H1 (cell line): ENCODE data around the gene ARHGEF7. TPM values are rescaled to one million over a fixed set of nuclear protein-coding genes. Genes with fewer than 3 reads are reported as not detected.

Source experiments
- CTCF ChIA-PET: fragments of 300-600 bp; sonication (Branson Sonifier 250); formaldehyde crosslinking; loops from one replicate; lab custom pipeline; 2021; ENCODE audit not compliant: partially characterized antibody; lab: Charles Lee
- POLR2A ChIA-PET: fragments of 300-600 bp; sonication (Branson Sonifier 250); formaldehyde crosslinking; loops from one replicate; lab custom pipeline; 2021; ENCODE audit warnings: inconsistent platforms; ENCODE audit not compliant: partially characterized antibody; lab: Charles Lee
- DNase-seq, 2 experiments: peaks; one replicate each; pipeline versions ENCODE4 v3.0.0 to v3.0.0-alpha.2; 2010 to 2022; ENCODE audit warnings: low spot score in 2 of 2, low read depth in 1 of 2, mixed read lengths in 1 of 2
- FAIRE-seq: peaks from 2 replicates; lab custom pipeline; 2011; peaks lifted over from hg19 to GRCh38; lab: Jason Lieb, UNC
- H2AFZ ChIP-seq: 2 replicates; pipeline ENCODE4 v1.8.1; 2012; ENCODE audit warnings: low read length, inconsistent platforms
- H2AK5ac ChIP-seq: 2 replicates; pipeline ENCODE4 v1.6.1; 2013; ENCODE audit warnings: low read depth, low read length
- H2BK120ac ChIP-seq: replicated peaks from 2 replicates; pipeline ENCODE3; 2013; ENCODE audit warnings: low read depth, low read length, inconsistent platforms
- H2BK12ac ChIP-seq: 2 replicates; pipeline ENCODE4 v1.6.1; 2013; ENCODE audit warnings: low read depth, low read length
- H2BK15ac ChIP-seq: 2 replicates; pipeline ENCODE4 v1.6.1; 2013; ENCODE audit warnings: low read length
- H2BK20ac ChIP-seq: 2 replicates; pipeline ENCODE4 v1.6.1; 2013; ENCODE audit warnings: low read length
- H2BK5ac ChIP-seq: 2 replicates; pipeline ENCODE4 v1.6.1; 2013; ENCODE audit warnings: low read depth, low read length
- H3K14ac ChIP-seq: 2 replicates; pipeline ENCODE4 v1.6.1; 2013; ENCODE audit warnings: inconsistent platforms; ENCODE audit not compliant: insufficient read length
- H3K18ac ChIP-seq: 2 replicates; pipeline ENCODE4 v1.6.1; 2013; ENCODE audit warnings: low read length; ENCODE audit errors: extremely low read depth
- H3K23ac ChIP-seq: 2 replicates; pipeline ENCODE4 v1.6.1; 2013; ENCODE audit warnings: inconsistent platforms; ENCODE audit not compliant: insufficient read length
- H3K23me2 ChIP-seq: 2 replicates; pipeline ENCODE4 v1.6.1; 2013; ENCODE audit warnings: low read depth, low read length
- H3K27ac ChIP-seq: 2 replicates; pipeline ENCODE4 v1.6.1; 2011; ENCODE audit warnings: low read depth, low read length, inconsistent platforms
- H3K27me3 ChIP-seq, 4 experiments: replicated peaks in 1 of 4; 1 replicate in 1 of 4; 2 replicates in 3 of 4; pipeline versions ENCODE4 v1.6.1 to v1.8.1; 2011 to 2013; ENCODE audit warnings: low read length in 3 of 4, mild to moderate bottlenecking in 3 of 4, inconsistent platforms in 2 of 4, mixed read lengths in 2 of 4, moderate library complexity in 1 of 4; ENCODE audit not compliant: control insufficient read depth in 3 of 4, insufficient read depth in 3 of 4; ENCODE audit errors: extremely low read depth in 1 of 4
- H3K36me3 ChIP-seq, 4 experiments: 2 replicates each; pipeline versions ENCODE4 v1.6.1 to v1.8.1; 2011 to 2013; ENCODE audit warnings: mild to moderate bottlenecking in 4 of 4, low read length in 3 of 4, moderate library complexity in 2 of 4, control low read depth in 1 of 4, inconsistent platforms in 1 of 4; ENCODE audit not compliant: insufficient read depth in 4 of 4, control insufficient read depth in 2 of 4
- H3K4ac ChIP-seq: replicated peaks from 2 replicates; pipeline ENCODE3; 2013; ENCODE audit warnings: low read length, low read depth, mixed read lengths, inconsistent platforms; ENCODE audit not compliant: insufficient read length
- H3K4me1 ChIP-seq, 4 experiments: replicated peaks in 1 of 4; 1 replicate in 1 of 4; 2 replicates in 3 of 4; pipeline versions ENCODE4 v1.6.1 to v1.8.1; 2011 to 2013; ENCODE audit warnings: low read length in 3 of 4, inconsistent platforms in 2 of 4, mixed read lengths in 1 of 4; ENCODE audit not compliant: insufficient read depth in 4 of 4, control insufficient read depth in 3 of 4
- H3K4me2 ChIP-seq, 2 experiments: 2 replicates each; pipeline versions ENCODE4 v1.6.1 to v1.8.1; 2011 to 2013; ENCODE audit warnings: low read depth in 2 of 2, low read length in 2 of 2, control low read depth in 1 of 2, inconsistent platforms in 1 of 2, mild to moderate bottlenecking in 1 of 2; ENCODE audit not compliant: insufficient read depth in 1 of 2
- H3K4me3 ChIP-seq, 4 experiments: fragments of 200-600, 300-600 bp in 1 of 4; sonication (generic), shearing (Covaris generic), sonication (Bioruptor Twin) in 1 of 4; 2 replicates each; pipeline versions ENCODE4 v1.5.1 to v1.8.1; 2011 to 2016; ENCODE audit warnings: low read length in 4 of 4, low read depth in 3 of 4, control low read depth in 2 of 4, inconsistent platforms in 2 of 4, mild to moderate bottlenecking in 2 of 4, mixed read lengths in 1 of 4, moderate library complexity in 1 of 4; ENCODE audit not compliant: insufficient read depth in 2 of 4; ENCODE audit errors: extremely low read depth in 1 of 4
- H3K56ac ChIP-seq: replicated peaks from 2 replicates; pipeline ENCODE3; 2013; ENCODE audit warnings: low read depth, mild to moderate bottlenecking, mixed read lengths, low read length, inconsistent platforms; ENCODE audit not compliant: insufficient read length
- H3K79me1 ChIP-seq: 2 replicates; pipeline ENCODE4 v1.6.1; 2013; ENCODE audit warnings: low read depth, low read length, control low read depth
- H3K79me2 ChIP-seq, 2 experiments: 2 replicates each; pipeline versions ENCODE4 v1.6.1 to v1.8.1; 2012 to 2013; ENCODE audit warnings: low read length in 2 of 2, mild to moderate bottlenecking in 2 of 2, inconsistent platforms in 1 of 2; ENCODE audit not compliant: insufficient read depth in 2 of 2, control insufficient read depth in 1 of 2
- H3K9ac ChIP-seq, 4 experiments: replicated peaks in 1 of 4; 1 replicate in 1 of 4; 2 replicates in 3 of 4; pipeline versions ENCODE4 v1.6.1 to v1.8.1; 2011 to 2013; ENCODE audit warnings: low read depth in 3 of 4, low read length in 3 of 4, control low read depth in 2 of 4, mild to moderate bottlenecking in 2 of 4, moderate library complexity in 2 of 4, inconsistent platforms in 1 of 4; ENCODE audit errors: extremely low read depth in 1 of 4
- H3K9me3 ChIP-seq, 2 experiments: 2 replicates each; pipeline versions ENCODE4 v1.6.1 to v1.8.1; 2012 to 2013; ENCODE audit warnings: mild to moderate bottlenecking in 2 of 2, moderate library complexity in 2 of 2, control low read depth in 1 of 2, inconsistent platforms in 1 of 2, low read depth in 1 of 2, low read length in 1 of 2, mixed read lengths in 1 of 2; ENCODE audit not compliant: insufficient read depth in 2 of 2
- H4K20me1 ChIP-seq, 2 experiments: replicated peaks in 1 of 2; 2 replicates each; pipeline versions ENCODE3 to v1.8.1; 2011 to 2013; ENCODE audit warnings: inconsistent platforms in 2 of 2, low read length in 2 of 2, mild to moderate bottlenecking in 1 of 2; ENCODE audit not compliant: insufficient read depth in 2 of 2, control insufficient read depth in 1 of 2
- H4K5ac ChIP-seq: 2 replicates; pipeline ENCODE4 v1.6.1; 2013; ENCODE audit warnings: low read length, low read depth, mixed read lengths, inconsistent platforms; ENCODE audit not compliant: insufficient read length
- H4K8ac ChIP-seq: 2 replicates; pipeline ENCODE4 v1.8.0; 2013; ENCODE audit warnings: mild to moderate bottlenecking, moderate library complexity, low read length, inconsistent platforms; ENCODE audit not compliant: insufficient read depth; ENCODE audit errors: extremely low read depth
- H4K91ac ChIP-seq: replicated peaks from 2 replicates; pipeline ENCODE3; 2013; ENCODE audit warnings: low read length, mixed read lengths, inconsistent platforms; ENCODE audit not compliant: insufficient read length
- BCL11A ChIP-seq, 2 experiments: IDR thresholded peaks; one replicate each; pipeline ENCODE4 v1.6.1; 2011; ENCODE audit warnings: low read depth in 2 of 2, low read length in 2 of 2, mild to moderate bottlenecking in 2 of 2
- CEBPB ChIP-seq: IDR thresholded peaks from 2 replicates; pipeline ENCODE4 v1.6.1; 2012; ENCODE audit warnings: low read depth, low read length
- EGR1 ChIP-seq: IDR thresholded peaks from 2 replicates; pipeline ENCODE4 v1.6.1; 2011; ENCODE audit warnings: low read depth, low read length, borderline replicate concordance
- EZH2 ChIP-seq: fragments of 200-600 bp; sonication (generic); IDR thresholded peaks from 2 replicates; pipeline ENCODE4 v1.7.1; 2012; ENCODE audit warnings: low read depth, mild to moderate bottlenecking, moderate library complexity, low read length, inconsistent platforms; ENCODE audit not compliant: severe bottlenecking
- KDM1A ChIP-seq: fragments of 200-600, 300-600 bp; sonication (generic); IDR thresholded peaks from 2 replicates; pipeline ENCODE4 v1.7.1; 2016; ENCODE audit warnings: mild to moderate bottlenecking, low read length, borderline replicate concordance
- MAFK ChIP-seq: IDR thresholded peaks from 2 replicates; pipeline ENCODE4 v1.6.1; 2012; ENCODE audit warnings: low read depth, mild to moderate bottlenecking, improper control_type of control experiment, low read length
- PHF8 ChIP-seq: fragments of 200-600 bp; sonication (generic); conservative IDR thresholded peaks from 2 replicates; pipeline ENCODE4 v1.7.1; 2012; ENCODE audit warnings: low read depth, mild to moderate bottlenecking, inconsistent platforms, low read length, moderate library complexity
- POU5F1 ChIP-seq: IDR thresholded peaks from 2 replicates; pipeline ENCODE4 v1.6.1; 2011; ENCODE audit warnings: low read depth, mild to moderate bottlenecking, low read length, moderate library complexity
- RBBP5 ChIP-seq: IDR thresholded peaks from 2 replicates; pipeline ENCODE4 v1.7.1; 2012; ENCODE audit warnings: low read depth, mild to moderate bottlenecking, inconsistent platforms, low read length, moderate library complexity, borderline replicate concordance
- RFX5 ChIP-seq: IDR thresholded peaks from 2 replicates; pipeline ENCODE4 v1.6.1; 2011; ENCODE audit warnings: low read depth, low read length, improper control_type of control experiment, borderline replicate concordance
- RXRA ChIP-seq: IDR thresholded peaks from 2 replicates; pipeline ENCODE4 v1.6.1; 2011; ENCODE audit warnings: low read depth, mild to moderate bottlenecking, low read length, moderate library complexity; ENCODE audit not compliant: insufficient read depth
- TAF1 ChIP-seq: IDR thresholded peaks from 2 replicates; pipeline ENCODE4 v1.6.1; 2011; ENCODE audit warnings: mild to moderate bottlenecking, low read depth, low read length
- TAF7 ChIP-seq: optimal IDR thresholded peaks from 2 replicates; pipeline ENCODE3; 2011; ENCODE audit warnings: low read depth, mild to moderate bottlenecking, inconsistent platforms, low read length, moderate library complexity, borderline replicate concordance
- WGBS, 2 experiments: shearing (Covaris generic) in 1 of 2; methylation state at CpG; one replicate each; pipeline versions ENCODE4 v1.1.6 to v1.1.7; 2013 to 2015; ENCODE audit warnings: low lambda C conversion rate in 2 of 2, mixed read lengths in 2 of 2, inconsistent platforms in 1 of 2, low coverage in 1 of 2, missing lambda C conversion rate in 1 of 2; ENCODE audit not compliant: insufficient replicate concordance in 2 of 2, insufficient coverage in 1 of 2, insufficient read length in 1 of 2; ENCODE audit errors: extremely low coverage in 1 of 2, missing lambda C conversion rate in 1 of 2; 5-methylcytosine and 5-hydroxymethylcytosine counted together
- polyA plus RNA-seq, 7 experiments: library from polyadenylated mRNA; depleted of rRNA in 3 of 7; stranded (reverse) in 5 of 7; unstranded in 2 of 7; fragments of >200 nt in 5 of 7; fragments of 200-250 nt in 2 of 7; gene quantifications; 1 replicate in 5 of 7; 2 replicates in 1 of 7; 4 replicates in 1 of 7; pipeline versions ENCODE4 v1.2.1 to v1.2.3, GENCODE V29; 2011 to 2013; ENCODE audit warnings: missing spikeins in 2 of 7, mixed read lengths in 2 of 7
- total RNA-seq: library from RNA; stranded (reverse); fragmentation: NEBNext Ultra II Directional; extraction: Animal tissue kit (Norgen Biotek cat#: 25700); gene quantifications from 2 replicates; pipeline ENCODE4 v1.2.1, GENCODE V29; 2021

ARHGEF7 gene
- total and polyA plus RNA-seq, 2 of the 8 experiments (the other 6 are each of a cell fraction or from before 2014, with no cell fraction given) = 26.2 to 56.5 TPM

- H3K27me3 ChIP-seq = no peaks in the 10 kb centered on the region
- H3K56ac ChIP-seq = no peak overlapping the region
- no peaks in the 10 kb centered on the region for H3K23me2 ChIP-seq
- H3K4me1 ChIP-seq = peaks cover 0 to 3% (median 0%) of the 10 kb centered on the region in 4 experiments; a peak in 4 of 7 replicates
- peaks cover 0 to 3% (median 0%) of the 10 kb centered on the region in 4 experiments; a peak in 1 of 8 replicates for H3K36me3 ChIP-seq
- peaks cover 6 to 10% of the 10 kb centered on the region in 2 experiments; a peak in 3 of 4 replicates for H3K9me3 ChIP-seq
- H4K8ac ChIP-seq = no peak overlapping the region
- no peak overlapping the region for H4K5ac ChIP-seq
- H2AFZ ChIP-seq = no peak overlapping the region
- CTCF ChIA-PET = interaction anchor here (1.0 kb wide), 1 partner anchor 88 kb away, joined by 3 read pairs; no protein-coding TSS in a partner anchor
- H3K27ac ChIP-seq = no peak overlapping the region
- no peak overlapping the region for H3K14ac ChIP-seq
- WGBS, 2 experiments = 92% methylated on average over 12 of the region's 12 CpGs; no CpG with 5 or more reads in 1 of the 2 experiments
- no peak overlapping the region for H3K4me2 ChIP-seq
- POLR2A ChIA-PET = no interaction called here
- DNase-seq = no peak
- no peak for FAIRE-seq
- H4K20me1 ChIP-seq = no peaks in the 10 kb centered on the region
- no peaks in the 10 kb centered on the region for H3K79me1 ChIP-seq
- no peak overlapping the region for H3K23ac ChIP-seq
- H2BK20ac ChIP-seq = no peak overlapping the region
- no peak overlapping the region for H2AK5ac ChIP-seq
- H3K79me2 ChIP-seq = no peaks in the 10 kb centered on the region
- H3K4me3 ChIP-seq = no peak overlapping the region
- H2BK15ac ChIP-seq = no peak overlapping the region
- H3K9ac ChIP-seq = no peak overlapping the region
- no peak overlapping the region for H3K4ac ChIP-seq
- no peak overlapping the region for H2BK12ac ChIP-seq
- H4K91ac ChIP-seq = no peak overlapping the region
- H2BK5ac ChIP-seq = no peak overlapping the region
- no peak overlapping the region for H3K18ac ChIP-seq
- H2BK120ac ChIP-seq = no peak overlapping the region
- no peak for TF ChIP-seq TAF7
- no peak for TF ChIP-seq EZH2
- TF ChIP-seq RFX5 = no peak
- no peak for TF ChIP-seq TAF1
- TF ChIP-seq PHF8 = no peak
- no peak for TF ChIP-seq MAFK
- no peak for TF ChIP-seq KDM1A
- TF ChIP-seq BCL11A (IDR thresholded peaks at IDR 0.05; ENCODE audit: low read depth in 2 of 2, low read length in 2 of 2) = no peak
- no peak for TF ChIP-seq CEBPB
- TF ChIP-seq POU5F1 = no peak
- TF ChIP-seq RXRA = no peak
- TF ChIP-seq RBBP5 = no peak
- TF ChIP-seq EGR1 = no peak
Observed at GRCh38 chr13:111316161-111316730, 201.1 kb downstream of the ARHGEF7 start.
